NCI-H345 treated with DMSO at 0.1 percent for 48 hours (cell line): ENCODE data around the gene EGFL7.

ENCODE experiments used
- DNase-seq: peaks from one replicate; lab custom pipeline; 2025; ENCODE audit not compliant: unreplicated experiment; lab: John Stamatoyannopoulos, UW

EGFL7 gene

GRCh38 chr9:136643596-136644342, 18.9 kb upstream of the EGFL7 start:
- DNase-seq: no peak

DNA sequence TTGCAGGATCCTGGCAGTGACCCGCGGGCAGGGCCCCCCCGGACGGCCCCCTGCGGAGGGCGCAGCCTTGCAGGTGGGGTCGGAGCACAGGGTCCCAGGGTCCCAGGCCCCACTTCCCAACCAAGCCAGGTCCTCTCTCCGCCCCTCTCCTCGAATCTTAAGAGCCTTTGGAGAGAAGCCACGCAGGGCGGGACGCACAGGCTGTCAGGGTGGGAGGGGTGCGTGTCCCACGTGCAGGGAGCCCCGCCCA, 18.4 kb upstream of the EGFL7 start:
- DNase-seq: no peak

- no peak for DNase-seq
Measured at GRCh38 chr9:136644593-136645351, 17.9 kb upstream of the EGFL7 start.

- no peak for DNase-seq
Measured at GRCh38 chr9:136645352-136645902, 17.3 kb upstream of the EGFL7 start.

DNA sequence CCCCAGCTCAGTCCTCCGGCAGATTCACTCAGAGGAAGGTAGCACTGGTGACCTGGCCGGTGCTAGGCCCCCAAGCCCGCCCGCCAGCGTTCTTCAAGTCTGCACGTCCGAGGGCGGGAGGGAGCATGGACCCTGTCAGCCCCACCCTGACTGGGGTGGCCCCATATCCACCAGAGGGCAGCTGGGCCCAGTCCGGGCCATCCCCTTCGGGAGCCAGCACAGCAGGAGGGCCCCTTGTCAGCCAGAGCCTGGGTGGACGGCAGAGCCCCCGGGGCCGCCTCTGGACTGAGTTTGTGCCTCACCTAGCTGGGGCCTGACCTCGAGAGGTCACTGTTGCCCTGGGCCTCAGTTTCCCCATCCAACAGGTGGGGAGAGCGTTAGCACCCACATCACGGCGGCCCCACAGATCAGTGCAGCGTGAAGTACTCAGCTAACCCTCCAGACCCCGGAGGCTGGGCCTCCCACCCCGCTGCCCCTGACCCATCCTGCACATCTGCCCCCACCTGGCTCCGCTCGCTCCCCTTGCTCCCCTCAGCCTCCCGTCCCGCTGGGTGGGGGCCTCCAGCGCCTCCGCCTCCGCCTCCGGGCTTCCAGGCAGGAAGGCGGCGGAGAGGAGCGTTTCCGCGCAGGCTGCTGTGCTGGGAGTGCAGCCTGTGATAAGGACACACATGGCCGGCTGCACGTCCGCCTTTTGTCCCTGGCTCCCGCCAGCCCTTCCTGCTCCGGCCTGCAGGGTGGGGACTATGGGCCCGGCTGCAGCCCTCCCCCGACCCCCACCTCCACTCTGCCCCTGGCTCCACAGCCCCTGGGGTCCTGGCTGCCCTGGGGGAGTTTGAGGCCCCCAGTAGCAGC, 16.6 kb upstream of the EGFL7 start:
- DNase-seq: no peak

DNA sequence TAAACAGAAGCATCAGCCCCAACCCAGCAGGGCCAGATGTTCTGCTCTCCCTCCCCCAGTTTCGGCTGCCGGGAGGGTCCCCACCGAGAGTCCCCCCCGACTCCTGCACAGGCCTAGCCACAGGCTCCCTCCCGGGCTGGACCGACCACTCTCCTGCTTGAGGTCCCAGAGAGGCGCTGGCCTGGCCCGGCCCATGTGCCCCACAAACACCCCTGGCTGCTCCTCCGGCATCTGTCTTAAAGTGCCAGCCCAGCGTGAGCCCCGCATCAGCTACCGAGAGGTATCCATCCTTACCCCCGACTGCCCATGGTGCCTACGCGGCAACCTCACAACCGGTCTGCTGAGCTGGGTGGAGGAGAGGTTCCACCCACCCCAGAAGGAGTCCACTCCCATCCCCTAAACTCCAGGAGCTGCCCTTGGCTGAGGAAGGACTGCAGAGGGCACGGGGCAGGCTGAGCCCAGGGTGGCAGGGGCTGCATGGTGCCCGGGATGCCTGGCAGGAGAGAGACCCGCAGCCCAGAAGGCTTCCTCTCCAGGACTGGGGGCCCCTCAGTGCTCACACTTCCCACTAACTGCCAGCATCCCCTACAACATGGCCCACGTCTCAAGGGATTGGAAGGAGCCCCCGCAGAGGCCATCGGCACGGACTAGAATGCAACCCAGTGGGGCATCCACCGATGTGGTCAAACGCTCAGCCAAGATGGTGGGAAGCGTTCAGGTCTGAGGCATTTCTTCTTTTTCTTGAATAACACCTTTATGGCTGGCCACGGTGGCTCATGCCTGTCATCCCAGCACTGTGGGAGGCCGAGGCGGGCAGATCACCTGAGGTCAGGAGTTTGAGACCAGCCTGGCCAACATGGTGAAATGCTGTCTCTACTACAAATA, 15.6 kb upstream of the EGFL7 start:
- no peak for DNase-seq

DNA sequence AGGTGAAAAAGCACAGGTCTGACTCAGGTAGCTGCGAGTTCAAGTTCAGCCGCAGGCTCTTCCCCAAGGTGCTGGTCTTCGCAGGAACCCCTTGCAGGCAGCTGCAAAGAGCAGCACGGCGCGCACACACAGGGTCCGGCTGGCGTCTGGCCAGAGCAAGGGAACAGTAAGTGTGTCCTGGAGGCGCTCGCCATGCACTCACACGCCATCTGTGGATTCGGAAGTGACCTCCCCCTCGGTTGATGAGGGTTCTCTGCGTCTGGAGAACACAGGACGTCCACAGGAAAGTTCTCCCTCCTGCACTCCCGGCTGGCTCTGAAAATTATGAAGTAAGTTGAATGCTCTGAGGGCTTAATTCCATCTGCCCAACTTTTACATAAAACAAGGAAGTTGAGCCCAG, 14.0 kb upstream of the EGFL7 start:
- no peak for DNase-seq

- DNase-seq: no peak
Measured at GRCh38 chr9:136650021-136650420, 12.7 kb upstream of the EGFL7 start.

GRCh38 chr9:136650648-136651047, 12.1 kb upstream of the EGFL7 start:
- no peak for DNase-seq

DNA sequence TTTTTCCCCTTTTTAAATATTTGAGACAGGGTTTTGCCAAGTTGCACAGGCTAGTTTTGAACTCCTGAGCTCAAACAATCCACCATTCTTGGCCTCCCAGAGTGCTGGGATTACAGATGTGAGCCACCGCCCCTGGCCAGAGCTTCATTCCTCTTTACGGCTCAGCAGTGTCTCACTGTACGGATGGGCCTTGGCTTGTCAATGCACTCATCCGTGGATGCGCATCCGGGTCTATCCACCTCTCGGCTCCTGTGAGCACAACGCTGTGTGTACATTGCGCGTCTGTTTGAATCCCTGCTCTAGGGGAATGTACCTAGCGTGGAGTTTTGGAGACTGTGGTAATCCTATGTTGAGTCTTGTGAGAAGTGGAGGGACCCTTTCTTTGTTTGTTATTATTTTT, 10.9 kb upstream of the EGFL7 start:
- no peak for DNase-seq

- no peak for DNase-seq
Measured at GRCh38 chr9:136653323-136654079, 9.2 kb upstream of the EGFL7 start.

DNA sequence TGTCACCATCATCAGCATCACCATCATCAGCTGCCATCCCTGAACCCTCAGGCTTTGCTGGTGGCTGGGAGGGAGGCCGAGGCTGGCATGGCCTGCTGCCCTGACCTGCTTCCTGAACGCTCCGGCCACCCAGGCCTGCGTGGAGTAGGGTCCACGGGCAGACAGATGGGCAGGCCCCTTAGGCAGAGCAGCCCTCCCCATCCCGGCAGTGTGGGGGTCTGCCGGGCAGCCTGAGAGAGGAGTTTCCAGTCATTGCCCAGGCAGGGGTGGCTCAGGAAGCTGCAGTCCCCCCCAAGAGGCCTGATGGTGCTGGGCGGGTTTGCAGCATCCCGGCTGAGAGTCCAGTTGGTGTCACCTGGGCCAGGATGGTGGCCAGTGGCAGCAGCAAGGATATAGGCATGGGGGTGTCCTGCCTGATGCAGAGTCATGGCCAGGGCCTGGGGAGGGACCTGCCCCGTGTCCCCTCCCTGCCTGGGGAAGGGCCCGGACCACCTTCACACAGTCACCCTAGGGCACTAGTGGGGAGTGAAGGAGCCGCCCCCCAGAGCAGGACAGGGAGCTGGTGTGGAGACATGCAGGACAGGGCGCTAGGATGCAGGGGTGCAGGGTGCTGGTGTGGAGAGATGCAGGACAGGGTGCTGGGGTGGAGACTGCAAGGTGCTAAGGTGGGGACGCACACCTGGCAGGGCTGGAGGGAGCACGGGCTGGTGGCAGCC, 7.7 kb upstream of the EGFL7 start:
- DNase-seq: no peak

- no peak for DNase-seq
Measured at GRCh38 chr9:136655536-136656182, 7.1 kb upstream of the EGFL7 start.

- no peak for DNase-seq
Measured at GRCh38 chr9:136656183-136656738, 6.5 kb upstream of the EGFL7 start.

DNA sequence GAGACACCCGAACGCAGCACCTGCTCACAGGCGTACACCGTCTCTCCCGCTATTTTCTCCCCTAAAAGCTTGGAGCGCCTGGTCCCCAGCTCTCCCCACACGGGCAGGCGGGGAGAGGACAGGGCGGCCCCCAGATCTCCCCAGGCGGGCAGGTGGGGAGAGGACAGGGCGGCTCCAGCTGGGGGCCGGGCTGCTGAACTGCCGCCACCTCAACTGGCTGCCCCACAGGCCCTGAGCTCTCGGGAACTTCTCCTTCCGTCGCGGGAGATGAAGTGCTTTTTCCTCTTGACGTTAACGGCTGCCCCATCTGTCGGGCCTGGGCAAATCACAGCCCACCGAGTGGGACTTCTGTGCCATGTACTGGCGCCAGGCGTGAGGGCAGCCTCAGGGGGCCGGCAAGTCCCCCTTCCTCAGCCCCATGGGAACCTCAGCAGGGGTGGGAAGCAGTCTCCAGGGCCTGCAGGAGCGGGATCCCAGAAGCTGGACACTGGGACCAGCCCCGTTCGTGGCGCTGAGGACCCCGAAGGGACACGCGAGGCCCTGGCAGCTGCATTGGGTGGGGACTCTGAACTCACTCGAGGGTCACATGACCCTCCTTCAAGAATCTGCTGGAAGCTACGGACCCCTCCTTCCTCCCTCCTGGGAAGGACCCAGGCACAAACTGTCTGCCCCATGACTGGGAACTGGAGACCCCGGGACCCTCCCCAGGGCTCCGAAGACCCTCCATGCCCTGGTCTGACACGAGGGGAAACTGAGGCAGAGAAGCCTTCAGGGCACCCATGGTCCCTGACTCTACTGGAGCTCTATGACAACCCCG, 5.7 kb upstream of the EGFL7 start:
- no peak for DNase-seq

DNA sequence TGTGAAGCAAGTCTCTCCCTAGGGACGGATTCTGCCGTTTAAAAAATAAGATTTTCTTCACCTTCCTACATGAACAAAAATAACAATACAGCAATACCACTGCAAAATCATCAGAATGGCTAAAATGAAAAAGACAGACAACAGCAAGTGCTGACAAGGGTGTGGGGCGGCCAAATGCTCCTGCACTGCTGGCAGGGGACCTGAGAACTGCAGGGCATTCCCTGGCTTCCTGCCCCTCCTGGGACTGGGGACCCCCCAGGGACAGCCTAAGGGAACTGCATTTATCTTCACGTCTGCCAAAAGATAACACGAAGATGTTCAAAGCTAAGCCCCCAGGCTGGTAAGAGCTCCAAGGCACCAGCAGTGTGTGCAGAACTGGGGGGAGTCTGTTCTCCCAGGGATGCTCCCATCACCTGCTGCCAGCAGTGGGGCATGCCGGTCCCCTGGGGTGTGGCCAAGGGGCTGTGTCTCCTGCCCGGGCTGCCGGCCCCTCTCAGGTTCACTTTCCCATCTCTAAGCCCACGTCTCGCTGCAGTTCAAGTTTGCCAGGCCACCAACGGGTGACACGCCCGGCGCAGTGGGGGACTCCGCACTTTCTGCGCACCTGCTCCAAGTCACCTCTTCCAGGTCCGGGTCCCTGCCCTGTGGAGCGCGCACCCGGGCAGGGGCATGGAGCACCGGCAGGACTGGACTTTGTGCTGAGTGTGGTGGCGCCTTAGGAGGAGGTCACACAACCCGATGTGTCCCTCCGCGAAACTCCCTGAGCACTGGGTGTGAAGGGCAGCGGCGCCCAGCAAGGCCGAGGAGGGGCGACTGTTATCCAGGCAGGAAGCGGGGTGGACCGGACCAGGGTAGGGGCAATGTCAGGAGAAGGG, 4.5 kb upstream of the EGFL7 start:
- no peak for DNase-seq
